Transverse colon (tissue), 4 donors: ENCODE measurements around the gene LARP4.

ENCODE experiments used
- POLR2A ChIP-seq: fragments of 450-650 bp; IDR thresholded peaks from one replicate; pipeline ENCODE4 v1.6.1; 2016; ENCODE audit warnings: antibody characterized with exemption, mild to moderate bottlenecking, moderate library complexity
- POLR2AphosphoS5 ChIP-seq, 3 donors: sonication (generic); formaldehyde crosslinking; IDR thresholded peaks; one replicate each; pipeline ENCODE4 v1.6.1; 2016; ENCODE audit warnings: antibody characterized with exemption in 3 of 3
- TF ChIP-seq, protein P1 (sequence below), 5 experiments: fragments of 200-600 bp in 3 of 5; fragments of 450-650 bp in 2 of 5; sonication (generic) in 3 of 5; IDR thresholded peaks; 1 replicate in 2 of 5; 2 replicates in 3 of 5; pipeline ENCODE4 v1.5.1; 2016 to 2017; ENCODE audit warnings: antibody characterized with exemption in 5 of 5, inconsistent platforms in 3 of 5, mild to moderate bottlenecking in 2 of 5, moderate library complexity in 1 of 5

DNA sequence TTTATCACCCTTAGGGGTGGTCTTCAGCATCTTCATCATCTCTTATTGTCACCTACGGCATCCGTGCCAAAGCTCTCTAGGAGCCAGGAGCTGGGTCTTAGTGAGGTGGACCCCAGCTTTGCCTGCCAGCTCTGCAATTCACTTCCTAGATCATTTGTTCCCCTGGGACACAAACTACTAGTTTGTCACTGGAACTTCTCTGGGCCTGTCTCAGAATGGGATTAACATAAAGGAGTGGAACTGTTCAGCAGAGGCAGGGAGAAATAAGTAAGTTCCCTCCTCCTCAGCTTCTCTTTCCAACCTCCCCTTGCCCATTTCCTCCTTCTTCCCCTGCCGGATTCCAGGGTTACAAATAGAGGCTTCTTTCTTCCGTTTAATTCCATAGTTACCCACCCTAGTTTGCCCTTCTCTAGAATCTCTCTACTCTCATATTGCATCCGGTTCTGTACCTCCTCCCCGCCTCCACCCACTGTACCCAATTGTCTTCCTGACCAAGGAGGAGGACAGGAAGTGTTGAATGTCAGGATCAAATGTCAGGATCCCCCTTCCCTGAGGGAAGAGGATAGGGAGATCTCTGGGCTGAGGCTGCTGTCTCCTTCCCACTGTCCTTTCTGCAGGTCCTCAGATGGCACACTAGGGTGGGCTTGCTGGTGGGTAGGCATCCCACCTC lies 25.0 kb downstream of the LARP4 start:
- TF ChIP-seq POLR2A (no peak), POLR2AphosphoS5 (IDR thresholded peaks at IDR 0.05) (no peak)
- TF ChIP-seq, protein P1, sequence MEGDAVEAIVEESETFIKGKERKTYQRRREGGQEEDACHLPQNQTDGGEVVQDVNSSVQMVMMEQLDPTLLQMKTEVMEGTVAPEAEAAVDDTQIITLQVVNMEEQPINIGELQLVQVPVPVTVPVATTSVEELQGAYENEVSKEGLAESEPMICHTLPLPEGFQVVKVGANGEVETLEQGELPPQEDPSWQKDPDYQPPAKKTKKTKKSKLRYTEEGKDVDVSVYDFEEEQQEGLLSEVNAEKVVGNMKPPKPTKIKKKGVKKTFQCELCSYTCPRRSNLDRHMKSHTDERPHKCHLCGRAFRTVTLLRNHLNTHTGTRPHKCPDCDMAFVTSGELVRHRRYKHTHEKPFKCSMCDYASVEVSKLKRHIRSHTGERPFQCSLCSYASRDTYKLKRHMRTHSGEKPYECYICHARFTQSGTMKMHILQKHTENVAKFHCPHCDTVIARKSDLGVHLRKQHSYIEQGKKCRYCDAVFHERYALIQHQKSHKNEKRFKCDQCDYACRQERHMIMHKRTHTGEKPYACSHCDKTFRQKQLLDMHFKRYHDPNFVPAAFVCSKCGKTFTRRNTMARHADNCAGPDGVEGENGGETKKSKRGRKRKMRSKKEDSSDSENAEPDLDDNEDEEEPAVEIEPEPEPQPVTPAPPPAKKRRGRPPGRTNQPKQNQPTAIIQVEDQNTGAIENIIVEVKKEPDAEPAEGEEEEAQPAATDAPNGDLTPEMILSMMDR (IDR thresholded peaks at IDR 0.05), result no peak
